ENCODE results near the gene TCL1B. TPM values are rescaled to one million over a fixed set of nuclear protein-coding genes. Genes with fewer than 3 reads are reported as not detected.

TCL1B gene, protein sequence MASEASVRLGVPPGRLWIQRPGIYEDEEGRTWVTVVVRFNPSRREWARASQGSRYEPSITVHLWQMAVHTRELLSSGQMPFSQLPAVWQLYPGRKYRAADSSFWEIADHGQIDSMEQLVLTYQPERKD
- not detected for total RNA-seq

DNA sequence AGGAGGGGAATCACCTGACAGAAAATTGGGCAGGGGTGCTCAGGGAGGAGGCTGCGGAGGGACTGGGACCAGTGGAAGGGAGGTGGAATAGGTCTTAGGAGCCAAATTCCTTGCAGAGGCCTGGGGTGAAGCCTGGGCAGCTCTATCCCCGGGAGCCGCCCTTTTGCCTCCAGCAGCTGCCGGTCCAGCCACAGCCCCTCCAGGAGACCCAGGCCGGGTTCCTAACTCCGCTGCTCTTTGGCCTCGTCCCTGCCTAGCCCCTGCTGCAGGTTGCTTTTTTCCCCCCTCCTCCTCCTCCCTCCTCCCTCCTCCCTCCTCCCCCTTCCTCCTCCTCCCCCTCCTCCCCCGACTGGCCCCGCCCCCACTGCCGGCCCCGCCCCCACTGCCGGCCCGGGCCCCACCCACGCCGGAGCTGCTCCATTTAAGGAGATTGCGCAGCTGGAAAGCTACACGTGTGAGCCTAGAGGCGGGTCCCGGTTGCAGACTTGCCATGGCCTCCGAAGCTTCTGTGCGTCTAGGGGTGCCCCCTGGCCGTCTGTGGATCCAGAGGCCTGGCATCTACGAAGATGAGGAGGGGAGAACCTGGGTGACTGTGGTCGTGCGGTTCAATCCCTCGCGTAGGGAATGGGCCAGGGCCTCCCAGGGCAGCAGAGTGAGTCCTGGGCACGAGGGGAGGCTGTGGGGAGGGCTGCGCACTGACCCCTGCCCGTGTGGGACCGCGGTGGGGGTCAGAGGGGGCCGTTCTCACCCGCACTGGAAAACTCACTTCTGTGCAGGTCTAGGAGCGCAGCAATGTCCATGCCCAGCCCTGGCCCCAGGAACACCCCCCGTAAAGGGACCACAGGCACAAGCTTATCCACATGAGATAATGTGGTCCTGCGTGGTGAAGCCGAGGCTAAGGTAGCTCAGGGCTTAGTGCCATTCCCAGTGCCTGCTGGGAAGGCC lies at the start of gene TCL1B:
TCL1B (plus strand) TSS at position 449 of the 945 bp plus-strand sequence; CDS start at position 491, 42 bp downstream.
- Mint-ChIP-seq H3K9me3 (no peaks in the 10 kb centered on the region), H3K27me3 (peaks cover 8% of the 10 kb centered on the region), H3K36me3 (ENCODE audit: low read depth) (no peaks in the 10 kb centered on the region), H3K27ac (no peak within 1 kb of the TSS), H3K4me3 (no peak within 1 kb of the TSS), H3K4me1 (no peaks in the 10 kb centered on the region)
- CTCF ChIA-PET: no interaction called here
- no peak for DNase-seq
- POLR2A ChIA-PET: no interaction called here

DNA sequence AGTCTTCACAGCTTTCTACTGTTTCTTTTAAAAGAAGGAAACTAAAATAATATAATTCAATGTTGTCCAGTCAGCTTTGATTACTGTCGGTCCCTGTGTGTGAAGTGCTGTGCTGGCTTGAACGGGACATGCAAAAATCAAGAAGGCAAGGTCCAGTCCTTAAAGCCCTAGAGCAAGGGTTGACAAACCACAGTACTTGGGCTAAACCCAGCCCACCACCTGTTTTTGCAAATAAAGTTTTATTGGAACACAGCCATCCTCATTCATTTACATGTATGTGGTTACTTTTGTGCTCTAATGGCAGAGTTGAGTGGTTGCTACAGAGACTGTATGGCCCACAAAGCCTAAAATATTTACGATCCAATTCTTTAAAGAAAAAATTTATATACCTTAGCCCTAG lies 41.2 kb upstream of the TCL1B start:
- no peak overlapping the region for H3K27ac Mint-ChIP-seq
- no peak overlapping the region for H3K4me3 Mint-ChIP-seq
- ChIA-PET POLR2A (no interaction called here), CTCF (no interaction called here)
- H3K27me3 Mint-ChIP-seq: peaks cover 3% of the 10 kb centered on the region
- H3K4me1 Mint-ChIP-seq: no peaks in the 10 kb centered on the region
- H3K9me3 Mint-ChIP-seq: no peaks in the 10 kb centered on the region
- no peaks in the 10 kb centered on the region for H3K36me3 Mint-ChIP-seq (ENCODE audit: low read depth)
- DNase-seq: no peak

DNA sequence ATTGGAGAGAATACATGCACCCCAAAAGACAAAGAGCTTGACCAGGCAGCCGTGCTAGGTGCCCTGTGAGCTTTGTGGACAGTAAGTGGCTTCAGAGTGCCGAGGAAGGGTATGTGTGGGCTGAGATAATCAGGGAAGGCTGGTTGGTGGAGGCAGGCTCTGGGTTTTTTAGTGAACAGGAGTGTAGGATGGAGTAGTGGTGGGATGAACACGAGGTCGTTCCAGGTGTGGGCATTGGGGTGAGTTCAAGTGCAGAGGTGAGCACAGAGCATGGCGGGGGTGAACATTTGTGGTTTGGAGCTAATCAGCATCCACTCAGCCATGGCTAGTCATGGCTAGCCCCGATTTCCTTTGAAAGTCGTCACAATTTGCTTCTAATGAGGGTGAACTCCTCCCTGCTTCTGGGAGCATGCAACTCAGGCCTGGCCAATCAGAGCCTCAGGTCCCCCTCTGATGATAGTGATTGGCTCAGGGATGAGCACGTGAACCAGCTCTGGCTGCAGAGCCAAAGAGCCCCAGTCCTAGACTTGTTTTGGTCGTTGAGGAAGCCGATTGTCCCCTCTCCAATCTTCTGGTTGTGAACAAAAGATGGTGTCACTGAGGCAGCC lies 40.7 kb upstream of the TCL1B start:
- ChIA-PET CTCF (no interaction called here), POLR2A (no interaction called here)
- peaks cover 3% of the 10 kb centered on the region for H3K27me3 Mint-ChIP-seq
- DNase-seq: no peak
- H3K27ac Mint-ChIP-seq: no peak overlapping the region
- no peaks in the 10 kb centered on the region for H3K36me3 Mint-ChIP-seq (ENCODE audit: low read depth)
- H3K9me3 Mint-ChIP-seq: no peaks in the 10 kb centered on the region
- H3K4me3 Mint-ChIP-seq: no peak overlapping the region
- H3K4me1 Mint-ChIP-seq: no peaks in the 10 kb centered on the region

DNA sequence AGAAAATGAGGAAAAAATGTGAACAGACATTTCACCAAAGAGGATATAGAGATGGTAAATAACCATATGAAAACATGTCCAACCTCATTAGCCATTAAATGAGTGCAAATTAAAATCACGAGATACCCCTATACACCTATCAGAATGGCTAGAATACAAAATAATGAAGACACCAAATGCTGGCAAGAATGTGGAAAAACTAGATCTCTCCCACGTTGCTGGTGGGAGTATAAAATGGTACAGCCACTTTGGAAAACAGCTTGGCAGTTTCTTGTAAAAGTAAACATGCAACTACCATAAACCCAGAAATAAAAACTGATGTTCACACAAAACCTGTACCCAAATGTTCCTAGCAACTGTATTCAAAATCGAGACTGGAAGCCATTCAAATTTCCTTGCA lies 38.3 kb upstream of the TCL1B start:
- H3K4me1 Mint-ChIP-seq: no peaks in the 10 kb centered on the region

DNA sequence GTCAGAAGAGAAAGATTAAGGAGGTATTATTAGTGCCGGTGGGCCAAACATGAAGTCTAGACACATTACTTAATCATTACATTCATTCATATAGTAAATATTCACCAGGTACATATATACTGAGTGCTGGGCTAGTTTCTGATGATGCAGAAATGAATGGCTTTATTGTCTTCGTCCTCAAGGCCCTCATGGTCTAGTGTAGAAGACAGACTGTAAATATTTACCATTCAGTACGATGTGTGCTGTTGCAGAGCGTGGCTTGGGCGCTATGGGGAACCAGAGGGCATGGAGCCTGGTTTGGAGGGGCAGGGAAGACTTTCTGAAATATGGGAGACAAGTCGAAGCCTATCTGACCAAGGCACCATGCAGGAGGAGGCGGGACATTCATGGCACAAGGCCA lies 37.0 kb upstream of the TCL1B start:
- POLR2A ChIA-PET: no interaction called here
- no peaks in the 10 kb centered on the region for H3K9me3 Mint-ChIP-seq

More for the DNA sequence above, 38.3 kb upstream of the TCL1B start:
- POLR2A ChIA-PET: no interaction called here
- H3K27me3 Mint-ChIP-seq: peaks cover 3% of the 10 kb centered on the region
- H3K36me3 Mint-ChIP-seq (ENCODE audit: low read depth): no peaks in the 10 kb centered on the region
- no peak overlapping the region for H3K4me3 Mint-ChIP-seq
- no peaks in the 10 kb centered on the region for H3K9me3 Mint-ChIP-seq
- CTCF ChIA-PET: no interaction called here
- no peak for DNase-seq
- H3K27ac Mint-ChIP-seq: no peak overlapping the region

DNA sequence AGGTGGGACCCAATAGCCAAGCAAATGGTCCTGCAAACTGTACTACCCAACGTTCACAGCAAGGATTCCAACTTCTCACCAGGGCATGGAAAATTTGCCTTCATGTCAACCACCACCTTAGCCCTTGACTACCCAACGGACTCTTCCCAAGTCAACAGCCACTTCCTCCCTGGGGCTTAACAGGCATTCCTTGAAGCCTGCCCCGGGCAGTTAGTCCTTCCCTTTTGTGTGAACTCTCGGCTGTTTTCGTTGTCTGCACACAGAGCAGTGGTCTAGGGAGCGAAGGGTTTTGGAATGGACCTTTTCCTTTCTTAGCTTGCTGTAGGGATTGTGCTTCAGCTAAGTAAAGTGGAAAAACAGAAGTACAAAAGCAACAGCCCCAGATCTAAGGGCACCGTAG lies 35.2 kb upstream of the TCL1B start:
- no peaks in the 10 kb centered on the region for H3K36me3 Mint-ChIP-seq (ENCODE audit: low read depth)

More for the DNA sequence above, 37.0 kb upstream of the TCL1B start:
- CTCF ChIA-PET: no interaction called here
- Mint-ChIP-seq H3K36me3 (ENCODE audit: low read depth) (no peaks in the 10 kb centered on the region), H3K27ac (no peak overlapping the region), H3K4me1 (no peaks in the 10 kb centered on the region), H3K4me3 (no peak overlapping the region), H3K27me3 (peaks cover 3% of the 10 kb centered on the region)
- DNase-seq: no peak

DNA sequence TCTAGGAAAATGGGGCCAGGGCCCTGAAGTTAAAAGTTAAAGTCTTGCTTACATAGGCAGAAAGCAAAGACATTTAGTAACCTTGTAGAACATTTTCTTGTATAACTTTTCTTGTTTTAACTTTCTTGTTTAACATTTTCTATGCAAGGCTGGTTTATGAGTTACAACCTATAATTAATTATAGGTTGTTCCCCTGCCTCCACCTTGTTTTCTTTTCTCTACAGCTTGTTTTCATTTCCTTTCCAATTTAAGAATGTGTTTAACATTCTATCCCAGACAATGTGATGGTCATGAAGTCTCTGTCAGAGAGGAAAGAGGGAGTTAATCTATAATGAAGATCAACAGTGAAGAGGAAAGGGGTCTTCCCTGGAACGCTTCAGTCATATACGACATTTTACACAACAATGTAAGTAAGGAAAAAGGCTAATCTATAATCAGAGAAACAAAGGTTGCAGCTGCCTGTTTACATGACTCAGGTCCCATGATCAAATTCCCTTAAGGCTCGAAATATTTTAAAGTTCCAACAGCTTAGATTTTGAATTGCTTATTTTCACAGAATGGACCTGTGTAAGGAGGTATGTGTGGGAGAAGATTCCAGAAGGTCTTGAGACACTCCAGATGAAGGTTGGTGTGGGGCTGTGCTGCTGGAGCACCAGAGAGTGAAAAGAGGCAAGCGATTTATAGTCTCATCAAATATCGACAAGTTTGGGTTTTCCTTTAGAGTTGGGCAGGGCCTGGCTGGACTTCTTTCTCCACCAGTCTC lies 34.2 kb upstream of the TCL1B start:
- CTCF ChIA-PET: no interaction called here
- Mint-ChIP-seq H3K4me1 (no peaks in the 10 kb centered on the region), H3K27me3 (no peaks in the 10 kb centered on the region), H3K36me3 (ENCODE audit: low read depth) (no peaks in the 10 kb centered on the region), H3K9me3 (no peaks in the 10 kb centered on the region), H3K27ac (no peak overlapping the region), H3K4me3 (no peak overlapping the region)
- POLR2A ChIA-PET: no interaction called here
- DNase-seq: no peak

More for the DNA sequence above, 35.2 kb upstream of the TCL1B start:
- ChIA-PET POLR2A (no interaction called here), CTCF (no interaction called here)
- DNase-seq: no peak
- Mint-ChIP-seq H3K27me3 (no peaks in the 10 kb centered on the region), H3K4me3 (no peak overlapping the region), H3K27ac (no peak overlapping the region), H3K9me3 (no peaks in the 10 kb centered on the region), H3K4me1 (no peaks in the 10 kb centered on the region)

DNA sequence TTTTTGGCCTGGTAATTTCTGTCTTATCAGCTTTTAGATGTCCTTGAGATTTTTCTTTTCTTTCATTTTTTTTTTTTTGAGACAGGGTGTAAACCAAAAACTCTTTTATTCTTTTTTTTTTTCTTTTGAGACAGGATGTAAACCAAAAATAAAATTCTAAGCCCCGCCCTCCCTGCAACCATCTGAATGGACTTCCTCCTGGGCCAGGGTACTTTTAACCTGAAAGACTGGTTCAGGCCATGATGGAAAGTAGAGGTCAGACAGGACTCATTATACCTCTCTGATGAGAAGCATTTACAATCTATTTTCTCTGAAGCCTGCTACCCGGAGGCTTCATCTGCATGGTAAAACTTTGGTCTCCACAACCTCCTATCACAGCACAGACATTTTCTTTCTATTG lies 33.5 kb upstream of the TCL1B start:
- Mint-ChIP-seq H3K4me1 (no peaks in the 10 kb centered on the region), H3K27ac (no peak overlapping the region), H3K4me3 (no peak overlapping the region), H3K27me3 (no peaks in the 10 kb centered on the region), H3K36me3 (ENCODE audit: low read depth) (no peaks in the 10 kb centered on the region), H3K9me3 (no peaks in the 10 kb centered on the region)
- ChIA-PET POLR2A (no interaction called here), CTCF (no interaction called here)
- no peak for DNase-seq

DNA sequence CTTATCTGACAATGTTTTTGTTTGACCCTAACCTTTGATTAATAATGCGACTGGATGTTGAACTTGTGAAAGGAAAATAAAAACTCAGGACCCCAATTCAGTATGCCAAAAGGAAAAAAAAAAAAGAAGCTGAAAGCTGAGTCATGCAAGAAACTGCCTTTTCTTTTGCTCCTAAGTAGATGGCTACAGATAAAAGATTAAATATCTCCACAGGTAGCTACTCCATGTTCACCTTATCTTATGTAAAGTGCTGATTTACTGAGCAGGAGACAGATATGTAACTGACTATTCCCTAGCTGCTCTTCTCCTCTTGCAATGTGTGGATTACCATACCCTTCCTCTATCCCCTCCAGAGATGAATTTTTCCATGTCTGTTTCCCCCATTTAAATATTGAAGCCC lies 30.8 kb upstream of the TCL1B start:
- Mint-ChIP-seq H3K27ac (no peak overlapping the region), H3K4me3 (no peak overlapping the region), H3K36me3 (ENCODE audit: low read depth) (no peaks in the 10 kb centered on the region), H3K27me3 (no peaks in the 10 kb centered on the region), H3K9me3 (no peaks in the 10 kb centered on the region), H3K4me1 (no peaks in the 10 kb centered on the region)
- ChIA-PET POLR2A (no interaction called here), CTCF (no interaction called here)
- no peak for DNase-seq

DNA sequence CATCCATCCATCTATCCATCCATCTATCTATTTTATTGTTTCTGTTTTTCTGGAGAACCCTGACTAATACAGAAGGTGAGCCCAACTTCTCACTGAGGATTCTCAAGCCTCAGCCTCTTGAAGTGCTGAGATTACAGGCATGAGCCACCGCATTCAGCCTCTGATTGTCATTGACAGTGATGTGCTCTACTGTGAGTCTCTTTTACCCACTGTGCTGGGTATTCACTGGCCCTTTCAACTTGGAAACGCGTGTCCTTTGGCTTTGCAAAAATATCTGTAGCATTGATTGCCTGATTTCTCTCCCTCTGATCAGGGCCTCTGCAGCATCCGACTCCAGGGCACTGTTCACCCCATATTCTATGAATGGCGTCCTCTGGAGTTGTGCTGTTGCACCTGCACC lies 29.6 kb upstream of the TCL1B start:
- Mint-ChIP-seq H3K4me1 (no peaks in the 10 kb centered on the region), H3K4me3 (no peak overlapping the region), H3K36me3 (ENCODE audit: low read depth) (no peaks in the 10 kb centered on the region), H3K9me3 (no peaks in the 10 kb centered on the region), H3K27me3 (peaks cover 2% of the 10 kb centered on the region), H3K27ac (no peak overlapping the region)
- no peak for DNase-seq
- ChIA-PET POLR2A (no interaction called here), CTCF (no interaction called here)

DNA sequence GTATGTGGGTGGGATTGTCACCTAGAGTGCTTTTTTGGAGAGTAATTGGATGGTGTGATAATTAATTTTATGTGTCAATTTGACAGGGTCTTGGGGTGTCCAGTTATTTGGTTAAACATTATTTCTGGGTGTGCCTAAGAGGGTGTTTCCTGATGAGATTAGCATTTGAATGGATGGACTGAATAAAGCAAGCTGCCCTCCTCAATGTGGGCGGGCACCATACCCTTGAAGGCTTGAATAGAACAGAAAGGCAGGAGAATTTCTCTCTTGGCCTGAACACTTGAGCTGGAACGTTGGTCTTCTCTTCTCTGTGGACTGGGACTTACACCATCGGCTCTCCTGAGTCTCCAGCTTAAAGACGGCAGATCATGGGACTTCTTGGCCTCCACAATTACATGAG lies 28.8 kb upstream of the TCL1B start:
- ChIA-PET POLR2A (no interaction called here), CTCF (no interaction called here)
- Mint-ChIP-seq H3K36me3 (ENCODE audit: low read depth) (no peaks in the 10 kb centered on the region), H3K27ac (no peak overlapping the region), H3K27me3 (peaks cover 2% of the 10 kb centered on the region), H3K9me3 (no peaks in the 10 kb centered on the region), H3K4me1 (no peaks in the 10 kb centered on the region), H3K4me3 (no peak overlapping the region)
- no peak for DNase-seq

DNA sequence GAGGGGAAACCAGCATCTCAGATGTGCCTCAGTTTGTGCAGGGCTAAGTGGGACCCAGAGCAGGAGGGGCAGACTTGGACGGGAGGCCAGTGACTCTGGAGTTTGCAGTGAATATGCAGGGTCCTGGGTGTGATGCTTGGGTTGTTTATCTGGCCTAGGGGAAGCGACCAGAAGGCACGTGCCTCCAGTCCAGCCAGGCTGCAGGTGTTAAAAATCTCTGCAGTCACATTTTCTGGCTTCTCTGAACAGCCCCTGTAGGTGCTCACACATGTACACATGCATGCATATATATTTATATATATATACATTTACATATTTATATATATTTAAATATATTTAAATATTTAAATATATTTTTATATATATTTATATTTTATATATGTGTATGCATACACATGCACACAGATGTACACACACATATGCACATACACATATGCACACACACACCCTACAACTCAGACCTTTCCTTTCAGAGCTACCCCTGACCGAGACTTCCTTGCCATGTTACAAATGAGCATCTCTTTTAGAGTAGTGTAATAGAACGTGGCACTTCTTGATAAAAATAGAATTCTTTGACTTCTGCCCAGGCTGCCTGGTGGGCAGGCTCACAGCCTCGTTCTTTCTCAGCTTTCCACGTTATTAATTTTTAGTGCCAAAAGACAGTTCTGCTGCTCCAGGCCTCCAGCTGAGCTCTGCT lies 26.8 kb upstream of the TCL1B start:
- Mint-ChIP-seq H3K4me1 (peaks cover 3% of the 10 kb centered on the region), H3K36me3 (ENCODE audit: low read depth) (no peaks in the 10 kb centered on the region), H3K9me3 (no peaks in the 10 kb centered on the region), H3K27me3 (peaks cover 2% of the 10 kb centered on the region), H3K27ac (no peak overlapping the region), H3K4me3 (no peak overlapping the region)
- DNase-seq: no peak
- POLR2A ChIA-PET: no interaction called here
- CTCF ChIA-PET: no interaction called here

DNA sequence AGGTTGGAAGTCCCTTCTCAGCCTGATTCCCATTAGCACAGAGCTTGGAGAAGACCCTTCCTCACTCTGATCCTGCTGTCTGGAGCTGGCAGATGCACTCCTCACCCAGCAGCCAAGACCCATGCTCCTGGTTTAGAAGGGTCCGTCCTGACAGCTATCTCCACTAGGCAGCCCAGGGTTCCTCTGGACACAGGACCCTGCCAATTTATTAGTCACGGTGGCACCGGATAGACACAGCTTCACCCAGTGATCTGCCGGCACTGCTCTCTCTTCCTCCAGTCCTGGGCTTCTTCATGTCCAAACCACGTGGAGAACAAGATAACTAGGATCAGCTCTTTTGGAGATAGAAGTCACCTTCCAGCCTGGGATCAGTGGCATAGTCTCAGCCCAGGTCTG lies 26.2 kb upstream of the TCL1B start:
- Mint-ChIP-seq H3K4me1 (peaks cover 3% of the 10 kb centered on the region), H3K4me3 (no peak overlapping the region), H3K9me3 (no peaks in the 10 kb centered on the region), H3K27ac (no peak overlapping the region), H3K27me3 (peaks cover 2% of the 10 kb centered on the region), H3K36me3 (ENCODE audit: low read depth) (no peaks in the 10 kb centered on the region)
- CTCF ChIA-PET: no interaction called here
- POLR2A ChIA-PET: no interaction called here
- no peak for DNase-seq

Measured in activated CD4-positive, alpha-beta memory T cell treated with anti-CD3 and anti-CD28 coated beads, Interleukin-2, amount 10 ng/mL, durations not matched to agents 7 days and 5 days (primary cell).